Fibroblast of pulmonary artery (primary cell): ENCODE results near the gene NEB.

ENCODE experiments used
- DNase-seq: peaks from one replicate; pipeline ENCODE4 v3.0.0-alpha.2; 2010; ENCODE audit warnings: low read depth
- H3K4me3 ChIP-seq: replicated peaks from 2 replicates; pipeline ENCODE4 v1.5.1; 2011; ENCODE audit warnings: low read depth, mild to moderate bottlenecking, control low read depth, low read length, moderate library complexity
- TF ChIP-seq, protein P1 (sequence below): IDR thresholded peaks from 2 replicates; pipeline ENCODE4 v1.5.1; 2011; ENCODE audit warnings: mild to moderate bottlenecking, control low read depth, low read length, inconsistent platforms; ENCODE audit errors: missing control alignments

NEB gene

DNA sequence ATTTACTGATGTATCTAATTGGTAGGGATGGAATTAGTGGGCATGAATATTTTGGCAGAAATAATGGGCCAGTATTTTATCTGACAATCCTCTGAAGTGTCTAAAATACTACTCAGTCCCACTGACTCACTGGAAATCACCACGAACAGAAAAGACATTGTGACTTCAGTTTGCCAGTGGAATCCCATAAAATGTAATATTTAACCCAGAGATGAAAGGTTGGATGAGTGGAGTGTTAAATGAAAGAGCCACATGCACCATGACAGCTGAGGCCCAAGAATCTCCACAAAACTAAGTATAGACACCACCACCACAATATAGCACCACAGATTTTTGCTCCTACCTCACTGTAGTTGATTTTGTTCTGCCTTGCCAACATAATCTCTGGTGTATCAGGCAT is 103.9 kb downstream of the NEB start:
- TF ChIP-seq, protein P1, sequence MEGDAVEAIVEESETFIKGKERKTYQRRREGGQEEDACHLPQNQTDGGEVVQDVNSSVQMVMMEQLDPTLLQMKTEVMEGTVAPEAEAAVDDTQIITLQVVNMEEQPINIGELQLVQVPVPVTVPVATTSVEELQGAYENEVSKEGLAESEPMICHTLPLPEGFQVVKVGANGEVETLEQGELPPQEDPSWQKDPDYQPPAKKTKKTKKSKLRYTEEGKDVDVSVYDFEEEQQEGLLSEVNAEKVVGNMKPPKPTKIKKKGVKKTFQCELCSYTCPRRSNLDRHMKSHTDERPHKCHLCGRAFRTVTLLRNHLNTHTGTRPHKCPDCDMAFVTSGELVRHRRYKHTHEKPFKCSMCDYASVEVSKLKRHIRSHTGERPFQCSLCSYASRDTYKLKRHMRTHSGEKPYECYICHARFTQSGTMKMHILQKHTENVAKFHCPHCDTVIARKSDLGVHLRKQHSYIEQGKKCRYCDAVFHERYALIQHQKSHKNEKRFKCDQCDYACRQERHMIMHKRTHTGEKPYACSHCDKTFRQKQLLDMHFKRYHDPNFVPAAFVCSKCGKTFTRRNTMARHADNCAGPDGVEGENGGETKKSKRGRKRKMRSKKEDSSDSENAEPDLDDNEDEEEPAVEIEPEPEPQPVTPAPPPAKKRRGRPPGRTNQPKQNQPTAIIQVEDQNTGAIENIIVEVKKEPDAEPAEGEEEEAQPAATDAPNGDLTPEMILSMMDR: no peak
- no peak for DNase-seq

DNA sequence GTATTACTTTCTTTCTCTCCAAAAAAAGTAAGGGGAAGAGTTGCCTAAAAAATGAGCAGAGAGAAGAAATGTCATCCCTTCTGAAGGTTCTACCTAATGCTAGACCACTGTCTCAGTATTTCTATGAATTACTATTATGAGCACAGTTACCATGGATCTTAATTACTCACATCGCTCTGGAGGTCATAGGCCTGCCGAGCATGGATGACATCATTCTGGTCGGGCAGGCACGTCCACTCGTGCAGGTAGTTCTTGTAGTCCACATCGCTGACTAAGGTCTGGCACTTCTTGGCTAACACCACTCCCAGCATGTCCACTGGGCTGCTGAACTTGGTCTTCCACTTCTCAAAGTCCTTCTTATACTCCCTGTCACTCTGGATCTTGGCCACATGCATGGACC is 106.9 kb downstream of the NEB start:
- no peak overlapping the region for H3K4me3 ChIP-seq
- no peak for DNase-seq
- TF ChIP-seq, protein P1: no peak

More for the DNA sequence above, 103.9 kb downstream of the NEB start:
- no peak overlapping the region for H3K4me3 ChIP-seq

DNA sequence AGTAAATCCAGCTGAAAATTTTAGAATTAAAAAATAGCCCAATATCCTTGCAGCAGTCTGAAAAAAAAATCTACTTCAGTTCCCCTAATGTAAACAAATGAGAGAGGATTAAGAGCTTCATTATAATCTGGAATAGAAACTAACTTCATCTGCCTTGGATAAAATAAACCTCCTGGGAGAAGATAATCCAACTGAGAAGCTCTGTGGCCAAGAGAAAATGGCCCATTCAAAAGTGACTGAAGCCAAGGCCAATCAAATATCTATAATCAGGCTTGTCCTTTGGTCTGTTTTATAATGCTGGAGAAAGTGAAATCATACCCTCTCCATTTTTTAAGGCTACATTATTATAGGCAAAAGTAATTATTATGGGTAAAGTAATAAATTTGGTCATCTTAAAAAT is 110.0 kb downstream of the NEB start:
- no peak overlapping the region for H3K4me3 ChIP-seq
- no peak for DNase-seq
- TF ChIP-seq, protein P1: no peak

DNA sequence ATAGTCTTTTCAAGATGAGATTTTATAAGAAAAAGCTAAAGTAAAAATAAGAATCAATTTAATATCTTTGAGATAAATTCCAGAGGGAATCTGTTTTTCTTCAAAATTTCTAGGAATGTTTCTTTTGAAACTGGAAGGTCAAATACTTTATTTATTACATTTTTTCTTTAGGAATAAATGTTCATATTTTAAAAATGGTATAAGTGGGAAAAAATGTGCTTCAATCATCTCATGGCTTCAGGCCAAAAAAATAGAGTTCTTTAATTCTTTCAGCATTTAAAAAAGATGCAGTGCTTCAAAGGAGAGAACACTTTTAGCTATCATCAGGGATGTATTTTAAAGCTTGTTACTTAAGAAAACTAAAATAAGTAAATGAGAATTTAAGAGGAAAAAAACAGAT is 110.6 kb downstream of the NEB start:
- TF ChIP-seq, protein P1: no peak
- H3K4me3 ChIP-seq: no peak overlapping the region
- DNase-seq: no peak

DNA sequence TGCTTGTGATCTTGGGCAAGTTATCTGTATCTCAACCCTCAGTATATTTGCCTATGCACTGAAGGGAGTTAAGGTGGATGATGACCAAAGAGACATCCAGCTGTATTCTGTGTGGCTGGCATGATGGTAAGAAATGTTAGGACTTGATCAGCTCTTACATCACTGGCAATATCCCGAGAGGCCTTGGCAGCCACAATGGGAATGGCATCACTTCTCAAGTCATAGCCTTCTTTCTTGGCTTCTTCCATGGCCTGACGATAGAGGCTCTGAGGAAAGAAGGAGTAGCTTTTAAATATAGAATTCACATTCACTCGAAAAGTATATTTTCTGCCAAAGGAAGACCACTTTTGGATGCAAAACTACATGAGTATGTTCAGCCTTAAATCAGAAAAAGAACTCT is 113.5 kb downstream of the NEB start:
- DNase-seq: no peak
- no peak overlapping the region for H3K4me3 ChIP-seq
- TF ChIP-seq, protein P1: no peak

DNA sequence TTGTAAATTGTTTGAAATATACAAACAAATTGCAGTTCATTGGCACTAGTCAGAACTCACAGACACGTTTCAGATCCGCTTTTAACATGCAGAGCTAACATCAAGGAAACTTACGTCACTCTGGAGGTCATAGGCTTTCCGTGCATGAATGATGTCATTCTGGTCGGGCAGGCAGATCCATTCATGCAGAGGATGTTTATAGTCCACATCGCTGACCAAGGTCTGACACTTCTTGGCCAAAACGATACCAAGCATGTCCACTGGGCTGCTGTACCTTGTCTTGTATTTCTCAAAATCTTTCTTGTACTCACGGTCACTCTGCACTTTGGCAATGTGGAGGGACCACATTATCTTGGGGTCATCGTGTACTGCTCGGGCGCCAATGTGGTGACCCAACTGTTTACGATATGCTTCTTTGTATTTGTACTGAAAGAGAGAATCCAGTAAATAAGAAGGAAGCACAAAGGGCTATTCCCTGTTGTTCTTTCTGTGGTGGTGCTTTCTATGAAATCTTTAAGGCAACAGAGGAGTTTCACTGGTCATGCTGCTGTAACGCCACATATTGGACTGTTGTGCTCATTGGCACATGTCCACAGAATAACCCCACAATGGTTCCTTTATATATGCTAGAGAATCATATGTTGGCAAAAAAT is 114.8 kb downstream of the NEB start:
- TF ChIP-seq, protein P1: no peak
- no peak overlapping the region for H3K4me3 ChIP-seq
- peak; percentile 35 for DNase-seq

DNA sequence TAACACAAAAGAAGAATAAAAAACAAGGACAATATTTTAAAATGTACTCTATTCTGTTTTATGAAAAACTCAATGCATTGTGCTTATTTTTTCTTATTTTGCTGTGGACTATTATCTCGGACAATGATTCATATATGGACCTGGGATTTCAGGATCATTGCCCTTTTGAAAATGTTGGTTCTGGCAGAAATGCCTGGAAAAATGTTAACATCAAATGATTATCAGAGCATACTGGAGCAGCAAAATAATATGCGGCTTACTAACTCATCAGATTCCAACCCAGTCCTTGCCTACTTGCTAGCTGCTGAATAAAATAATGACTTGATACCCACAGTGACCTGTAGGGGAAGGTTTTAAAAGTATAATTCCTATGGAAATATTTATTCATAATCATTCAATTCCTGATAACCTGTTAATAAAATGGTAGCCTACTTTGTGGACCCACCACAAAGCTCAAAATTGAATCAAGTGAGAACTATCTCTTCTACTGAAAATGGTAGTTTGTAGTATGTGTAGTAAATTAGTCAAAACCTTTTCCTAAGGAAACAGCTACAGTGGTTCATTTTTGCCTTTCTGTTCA is 117.4 kb downstream of the NEB start:
- TF ChIP-seq, protein P1: no peak
- DNase-seq: no peak
- H3K4me3 ChIP-seq: no peak overlapping the region
